GM21825 (cell line): Measurements from ENCODE around the gene DOCK8.

ENCODE experiments used
- ATAC-seq: cut with Tn5 transposase; IDR thresholded peaks from one replicate; pipeline ENCODE4 v1.9.1; 2021; ENCODE audit warnings: mild to moderate bottlenecking, moderate library complexity; ENCODE audit not compliant: unreplicated experiment

DOCK8 gene

DNA sequence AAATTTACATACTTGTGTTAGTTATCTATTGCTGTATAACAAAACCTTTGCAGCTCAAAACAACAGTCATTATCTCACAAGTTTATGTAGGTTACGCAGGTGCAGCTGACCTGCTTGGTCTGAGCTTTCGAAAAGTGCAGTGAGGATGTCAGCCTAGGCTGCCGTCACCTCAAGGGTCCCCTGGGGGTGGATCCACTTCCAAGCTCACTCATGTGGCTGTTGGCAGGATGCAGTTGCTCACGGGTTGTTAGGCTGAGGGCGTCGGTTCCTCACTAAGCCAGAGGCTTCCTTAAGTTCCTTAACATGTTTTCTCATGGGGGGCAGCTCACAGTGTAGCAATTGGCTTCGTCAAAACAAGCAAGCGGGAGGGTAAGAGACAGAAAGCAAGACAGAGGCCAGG is 139.8 kb downstream of the DOCK8 start:
- no peak for ATAC-seq

GRCh38 chr9:357560-357959 is 142.9 kb downstream of the DOCK8 start:
- ATAC-seq, result no peak

GRCh38 chr9:362561-363273 is 148.1 kb downstream of the DOCK8 start:
- no peak for ATAC-seq

DNA sequence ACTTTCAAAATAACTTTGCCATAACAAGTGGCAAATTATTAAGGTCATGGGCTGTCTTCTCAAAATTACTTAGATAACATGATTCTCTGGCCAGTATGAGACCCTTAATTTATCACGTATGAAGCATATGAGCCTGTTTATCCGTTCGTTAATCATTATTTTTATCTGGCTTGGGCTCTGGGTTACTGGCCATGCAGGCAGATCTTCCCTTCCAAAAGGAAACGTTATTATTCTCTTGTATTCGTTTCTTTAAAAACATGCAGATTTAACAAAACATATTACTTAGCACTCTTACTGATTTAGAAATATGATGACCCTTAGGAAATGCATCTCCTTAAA is 148.6 kb downstream of the DOCK8 start:
- ATAC-seq, result no peak

- ATAC-seq, result no peak
Measured at GRCh38 chr9:365436-365835, 150.8 kb downstream of the DOCK8 start.

DNA sequence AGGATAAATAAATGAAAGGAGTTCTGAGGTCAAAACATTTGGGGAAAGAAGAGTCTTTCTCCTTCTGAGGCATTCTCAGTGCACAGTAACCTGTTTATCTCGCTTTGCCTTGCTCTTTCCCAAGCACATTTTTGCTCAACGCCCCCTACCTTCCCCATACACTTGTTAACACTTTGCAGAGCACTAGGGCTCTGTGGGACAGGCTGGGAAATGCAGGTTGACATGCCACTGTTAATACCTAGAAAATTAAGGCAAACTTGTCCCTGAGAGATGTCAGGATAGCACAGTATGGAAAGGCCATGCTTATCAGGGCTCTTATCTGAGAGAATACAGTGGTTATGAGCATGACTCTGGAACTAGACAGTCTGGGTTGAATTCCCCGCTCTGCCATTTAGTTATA is 152.0 kb downstream of the DOCK8 start:
- no peak for ATAC-seq

GRCh38 chr9:370086-370485 is 155.4 kb downstream of the DOCK8 start:
- no peak for ATAC-seq

GRCh38 chr9:371349-371748 is 156.7 kb downstream of the DOCK8 start:
- no peak for ATAC-seq

DNA sequence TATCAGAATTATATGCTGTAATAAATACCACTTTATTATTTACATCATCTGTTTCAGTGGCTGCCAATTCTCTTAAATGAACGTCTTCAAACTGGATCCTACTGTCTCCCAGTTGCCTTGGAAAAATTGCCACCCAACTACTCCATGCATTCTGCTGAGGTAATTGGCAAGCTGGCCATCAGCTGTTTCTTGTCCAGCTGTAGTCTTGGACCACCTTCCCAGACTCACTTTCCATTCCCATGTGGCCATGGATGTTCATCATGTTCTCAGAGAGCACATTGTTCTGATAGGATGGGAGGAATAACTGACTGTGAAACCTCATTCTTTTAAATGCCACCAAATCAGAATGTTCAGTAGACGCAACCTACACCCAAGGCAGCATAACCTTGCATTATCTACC is 157.5 kb downstream of the DOCK8 start:
- no peak for ATAC-seq

DNA sequence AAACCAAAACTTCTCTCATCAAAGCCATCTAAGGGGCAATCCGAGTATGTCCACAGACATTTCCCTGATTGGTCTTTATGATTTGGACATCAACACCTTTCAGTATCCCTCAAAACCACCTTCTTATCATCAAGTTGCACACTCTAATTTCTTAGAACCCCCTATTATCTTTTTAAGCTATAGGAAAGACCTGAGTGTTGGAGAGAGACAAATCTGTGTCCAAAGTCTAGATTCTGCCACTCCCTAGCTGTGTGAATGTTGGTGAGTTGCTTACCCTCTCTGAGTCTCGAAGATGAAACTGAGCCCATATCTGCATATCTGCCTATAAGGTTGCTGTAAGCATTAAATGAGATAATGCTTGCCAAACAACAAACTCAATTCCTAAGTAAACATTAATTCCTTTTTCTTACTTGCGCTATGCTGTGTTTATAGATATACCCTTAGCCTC is 159.1 kb downstream of the DOCK8 start:
- ATAC-seq, result no peak

GRCh38 chr9:374736-375135 is 160.1 kb downstream of the DOCK8 start:
- ATAC-seq, result no peak

GRCh38 chr9:376115-376514 is 161.4 kb downstream of the DOCK8 start:
- ATAC-seq, result no peak

GRCh38 chr9:378263-378662 is 163.6 kb downstream of the DOCK8 start:
- ATAC-seq, result no peak

DNA sequence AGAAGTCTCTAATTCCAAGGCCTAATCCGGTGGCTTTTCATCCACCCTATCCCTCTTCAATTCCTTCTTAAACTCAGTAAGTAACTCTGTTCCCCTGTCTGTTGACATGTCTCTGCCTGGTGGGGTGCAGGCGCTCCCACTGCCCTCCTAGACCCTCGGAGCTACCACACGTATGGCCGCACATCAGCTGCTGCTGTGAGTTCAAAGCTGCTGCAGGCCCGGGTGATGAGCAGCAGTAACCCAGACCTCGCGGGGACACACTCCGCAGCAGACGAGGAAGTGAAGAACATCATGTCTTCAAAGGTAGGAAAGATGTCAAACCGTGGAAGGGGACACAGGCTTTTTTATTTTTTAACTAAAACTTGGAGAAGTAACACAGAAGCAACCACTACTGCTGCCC is 167.7 kb downstream of the DOCK8 start:
- ATAC-seq, result no peak

DNA sequence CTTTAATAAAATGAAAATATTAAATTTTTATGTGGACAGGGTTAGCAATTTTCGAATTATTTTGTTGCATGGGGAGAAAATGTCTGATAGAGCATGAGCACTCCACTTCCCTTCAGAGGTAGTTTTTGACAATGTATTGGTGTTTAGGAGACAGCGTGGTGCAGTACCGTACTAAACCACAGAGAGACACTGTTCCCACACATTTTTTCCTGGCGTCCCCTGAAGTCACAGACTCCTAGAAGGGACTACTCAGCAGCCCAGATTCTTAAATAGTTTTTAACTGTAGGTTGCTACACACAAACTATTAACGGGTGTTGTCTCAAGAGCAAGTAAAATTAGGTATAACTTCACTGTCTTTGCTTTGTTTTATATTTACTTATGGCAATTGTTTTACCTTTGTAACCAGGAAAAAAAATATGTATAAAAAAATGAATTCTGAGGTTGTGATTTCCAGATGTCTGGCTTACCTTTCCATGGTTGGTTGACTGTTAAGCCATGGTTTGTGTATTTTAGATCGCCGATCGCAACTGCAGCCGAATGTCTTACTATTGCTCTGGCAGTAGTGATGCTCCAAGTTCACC is 171.2 kb downstream of the DOCK8 start:
- peak; percentile 60 for ATAC-seq

GRCh38 chr9:389159-389558 is 174.5 kb downstream of the DOCK8 start:
- ATAC-seq, result no peak

DNA sequence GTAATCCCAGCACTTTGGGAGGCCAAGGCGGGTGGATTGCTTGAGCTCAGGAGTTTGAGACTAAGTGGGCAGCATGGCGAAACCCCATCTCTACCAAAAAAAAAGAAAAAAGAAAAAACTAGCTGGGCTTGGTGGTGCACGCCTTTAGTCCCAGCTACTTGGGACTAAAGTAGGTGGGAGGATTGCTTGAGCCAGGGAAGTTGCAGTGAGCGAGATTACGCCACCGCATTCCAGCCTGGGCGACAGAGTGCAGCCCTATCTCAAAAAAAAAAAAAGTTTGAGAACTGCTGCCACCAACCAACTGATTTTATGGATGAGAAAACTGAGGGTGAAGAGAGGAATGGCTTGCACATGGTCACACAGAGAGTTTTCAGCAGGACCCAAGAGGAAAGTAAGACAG is 175.1 kb downstream of the DOCK8 start:
- ATAC-seq, result no peak

DNA sequence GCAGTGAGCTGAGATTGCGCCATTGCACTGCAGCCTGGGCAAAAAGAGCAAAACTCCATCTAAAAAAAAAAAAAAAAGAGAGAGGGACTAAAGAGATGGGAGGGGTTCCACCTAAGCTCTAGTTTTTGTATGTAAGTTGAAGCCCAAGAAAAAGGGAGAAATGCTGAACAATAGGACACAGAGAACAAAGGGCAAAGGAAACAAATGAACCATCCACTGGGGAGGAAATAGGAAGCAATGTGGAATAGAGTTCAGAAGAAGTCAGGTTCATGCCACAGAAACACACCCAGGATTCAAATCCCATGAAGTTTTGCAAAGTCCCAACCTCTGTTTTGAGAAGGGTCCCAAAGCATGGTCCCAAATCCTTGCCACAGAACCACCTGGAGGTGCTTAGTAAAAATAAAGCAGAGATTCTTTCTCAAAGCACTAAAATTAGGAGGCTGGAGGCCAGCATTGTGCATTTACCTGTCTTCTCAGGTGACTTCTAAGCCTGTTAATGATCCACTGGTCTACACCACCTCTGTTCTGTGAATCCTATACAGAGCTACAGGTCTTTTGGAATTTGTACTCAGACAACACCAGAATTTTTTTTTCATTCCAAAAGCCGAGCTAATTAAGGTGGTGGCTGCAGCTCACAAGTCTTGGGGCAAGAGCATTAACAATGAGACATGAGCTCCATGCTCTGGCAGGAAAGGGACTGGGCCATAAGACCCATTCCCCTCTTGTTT is 177.6 kb downstream of the DOCK8 start:
- no peak for ATAC-seq

DNA sequence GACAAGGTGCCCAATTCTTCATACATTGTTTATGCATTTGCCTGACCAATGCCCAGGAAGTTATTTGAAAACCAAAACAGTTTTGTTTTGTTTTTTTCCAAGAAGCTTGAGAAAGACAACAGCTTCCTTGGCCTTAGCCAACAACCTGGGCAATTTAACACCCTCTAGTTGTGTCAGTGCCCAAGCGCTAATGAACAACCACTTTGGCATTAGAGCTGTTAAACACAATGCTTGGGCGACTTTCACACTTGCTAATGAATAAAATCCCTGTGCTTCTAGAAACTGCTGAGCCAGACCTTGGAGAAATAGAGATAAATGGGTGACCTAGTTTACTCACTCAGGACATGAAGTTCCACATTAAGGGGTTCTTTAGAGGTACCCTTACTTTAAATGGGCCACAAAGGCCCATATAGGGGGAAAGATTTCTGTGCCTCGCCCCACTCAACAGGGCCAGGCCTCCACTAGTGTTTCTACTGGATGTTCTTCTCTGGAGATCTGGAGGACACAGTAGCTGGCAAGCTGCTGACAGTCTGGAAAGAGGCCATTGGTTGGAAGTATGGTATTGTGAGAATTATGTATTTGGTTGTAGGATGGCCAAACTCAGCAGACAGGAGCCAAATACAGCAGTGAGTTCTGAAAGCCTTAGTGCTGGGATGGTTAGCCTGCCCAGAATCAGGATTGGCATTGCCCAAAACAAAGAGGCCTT is 179.8 kb downstream of the DOCK8 start:
- ATAC-seq, result no peak

GRCh38 chr9:396396-396795 is 181.7 kb downstream of the DOCK8 start:
- ATAC-seq, result no peak

DNA sequence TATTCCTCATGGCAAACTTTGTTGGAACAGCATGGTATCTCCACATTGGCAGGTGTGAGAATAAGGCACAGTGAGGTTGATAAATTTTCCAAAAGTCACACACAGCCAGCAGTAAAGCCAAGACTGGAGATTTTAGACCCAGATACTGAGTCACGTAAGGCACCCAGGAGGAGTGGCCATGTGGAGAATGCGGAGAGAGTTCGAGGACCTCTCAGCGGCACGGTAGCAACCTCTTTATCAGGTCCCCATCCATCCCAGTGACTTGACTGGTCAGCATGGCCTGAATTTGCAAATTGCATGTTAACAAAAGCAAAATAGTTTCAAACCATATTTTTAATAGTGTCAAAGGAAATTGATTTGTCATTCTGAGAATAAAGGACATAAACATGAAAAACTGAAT is 183.4 kb downstream of the DOCK8 start:
- no peak for ATAC-seq

DNA sequence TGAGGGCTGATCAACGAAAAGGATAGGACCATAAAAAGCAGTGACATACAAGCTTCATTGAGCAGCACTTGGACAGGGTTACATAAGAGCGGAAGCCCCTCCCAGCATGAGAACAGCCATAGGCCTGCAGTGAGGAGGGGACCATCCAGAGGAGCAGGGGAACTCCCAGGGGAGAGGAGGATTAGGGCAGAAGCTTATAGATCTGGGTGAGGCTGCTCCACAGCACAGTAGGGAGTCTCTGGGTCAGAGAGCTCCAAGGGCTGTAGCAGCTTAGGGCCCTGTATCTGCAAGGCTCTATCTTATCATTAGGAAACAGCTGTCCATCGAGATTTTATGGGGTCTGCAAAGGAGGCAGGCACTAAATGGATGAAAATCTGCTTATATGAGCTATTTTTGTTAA is 186.6 kb downstream of the DOCK8 start:
- ATAC-seq, result no peak
